Measurements from ENCODE around the gene SDK1.
"Not testable (repeated sequence)": the region's sequence is repeated elsewhere in the genome, so short reads cannot be mapped to it uniquely, and the experiment has no call there.

SDK1 gene

DNA sequence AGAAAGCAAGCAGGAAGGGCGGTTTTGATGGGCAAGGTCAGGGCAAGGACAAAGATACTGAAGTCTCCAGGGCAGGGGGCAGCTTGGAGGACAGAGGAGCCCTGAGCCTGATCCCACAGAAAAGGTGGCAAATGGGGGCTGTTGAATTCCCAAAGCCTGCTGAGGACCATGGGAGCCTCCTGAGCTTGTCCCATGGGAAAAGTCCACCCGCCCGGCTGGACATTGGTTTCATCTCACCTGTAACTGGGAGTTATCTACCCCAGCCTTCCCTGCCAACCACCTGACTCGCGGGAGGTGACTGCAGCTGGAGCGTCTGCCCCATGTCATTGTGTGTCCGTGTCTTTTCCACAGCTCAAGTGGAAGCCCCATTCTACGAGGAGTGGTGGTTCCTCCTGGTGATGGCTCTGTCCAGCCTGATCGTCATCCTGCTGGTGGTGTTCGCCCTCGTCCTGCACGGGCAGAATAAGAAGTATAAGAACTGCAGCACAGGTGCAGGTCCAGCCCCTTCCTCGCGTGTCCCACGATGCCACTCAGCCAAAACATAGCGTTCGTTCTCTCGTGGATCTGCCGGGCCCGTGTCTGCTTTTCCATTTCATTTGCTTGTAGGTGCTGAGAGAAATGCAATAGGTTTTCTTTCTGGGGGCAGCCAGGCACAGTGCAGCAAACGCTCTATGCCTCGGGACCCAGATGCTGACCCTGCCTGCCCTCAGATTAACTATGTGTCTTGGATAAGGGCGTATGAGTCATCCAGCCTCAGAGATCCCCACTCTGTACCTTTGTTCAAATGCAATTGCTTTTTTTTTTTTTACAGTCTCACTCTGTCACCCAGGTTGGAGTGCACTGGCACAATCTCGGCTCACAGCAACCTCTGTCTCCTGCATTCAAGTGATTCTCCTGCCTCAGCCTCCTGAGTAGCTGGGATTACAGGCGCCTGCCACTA, 936.5 kb downstream of the SDK1 start:
- DNase-seq, result no peak

DNA sequence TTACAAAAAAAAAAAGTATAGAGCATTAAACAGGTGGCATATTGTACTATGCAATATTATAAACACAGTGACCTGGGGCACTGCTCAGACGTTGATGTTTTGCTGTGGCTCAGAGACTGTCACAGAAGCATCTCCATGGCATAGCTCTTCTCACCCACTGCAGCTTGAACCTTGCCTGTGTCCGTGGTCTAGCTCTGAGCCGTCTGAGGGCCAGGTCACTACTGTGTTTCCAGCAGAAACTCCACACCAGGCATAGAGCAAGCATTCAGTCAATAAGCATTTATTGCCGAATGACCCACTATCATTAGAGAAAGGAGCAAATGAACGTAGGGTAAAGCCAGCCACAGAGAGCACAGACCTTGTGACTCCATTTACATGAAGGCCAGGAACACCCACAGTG, 937.8 kb downstream of the SDK1 start:
- no peak for DNase-seq

DNA sequence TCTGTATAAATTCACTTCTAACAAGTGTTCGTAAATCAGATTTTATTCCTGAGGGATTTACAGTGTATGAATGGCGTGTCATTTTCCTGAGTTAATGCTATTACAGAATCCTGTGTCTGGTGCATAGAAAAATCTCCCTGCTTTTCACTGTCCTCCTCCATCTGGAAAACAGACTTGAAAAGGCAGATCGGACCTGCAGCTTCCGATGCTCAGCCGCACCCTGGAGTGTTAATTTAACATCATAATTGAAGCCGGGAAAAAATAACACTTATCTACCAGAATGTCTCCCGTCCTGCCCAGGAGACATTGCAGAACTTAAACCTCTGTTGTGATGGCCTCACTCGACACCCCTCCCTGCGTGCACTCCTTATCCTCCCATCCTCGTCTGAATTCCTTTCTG, 939.0 kb downstream of the SDK1 start:
- DNase-seq, result no peak

DNA sequence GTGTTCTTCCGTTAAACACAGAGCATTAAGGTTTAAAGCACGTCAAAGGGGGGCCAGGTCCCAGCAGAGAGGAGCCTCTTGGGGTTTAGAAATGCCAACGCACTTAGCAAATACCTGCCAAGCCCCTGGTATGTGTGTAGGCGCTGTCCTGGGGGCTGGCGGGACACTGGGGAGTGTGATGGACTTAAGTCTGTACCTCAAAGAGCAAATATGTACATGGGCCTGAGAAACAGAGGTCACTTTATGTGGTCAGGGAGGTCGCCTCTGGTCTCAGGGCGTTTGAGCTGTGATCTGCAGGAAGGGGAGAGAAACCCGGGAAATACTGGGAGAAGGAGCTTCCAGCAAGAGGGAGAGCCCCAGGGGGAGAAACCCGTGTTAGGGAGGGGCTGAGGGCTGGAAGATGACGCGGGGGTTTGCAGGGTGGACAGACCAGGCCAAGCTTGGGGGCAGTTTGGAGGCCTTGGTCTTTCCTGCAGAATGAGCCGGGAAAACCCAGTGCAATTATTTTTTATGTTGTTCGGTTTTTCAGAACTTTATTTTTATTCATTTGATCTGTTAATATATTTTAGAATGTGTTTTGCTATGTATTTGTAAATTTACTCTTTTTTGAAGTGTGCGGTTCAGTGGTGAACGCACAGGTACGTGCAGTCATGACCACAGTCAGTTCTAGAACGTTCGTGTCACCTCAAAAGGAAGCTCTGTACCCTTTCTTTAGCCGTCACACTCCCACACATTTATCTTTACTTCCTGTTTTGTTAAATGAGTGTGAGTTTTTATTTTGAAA, 939.7 kb downstream of the SDK1 start:
- no peak for DNase-seq

DNA sequence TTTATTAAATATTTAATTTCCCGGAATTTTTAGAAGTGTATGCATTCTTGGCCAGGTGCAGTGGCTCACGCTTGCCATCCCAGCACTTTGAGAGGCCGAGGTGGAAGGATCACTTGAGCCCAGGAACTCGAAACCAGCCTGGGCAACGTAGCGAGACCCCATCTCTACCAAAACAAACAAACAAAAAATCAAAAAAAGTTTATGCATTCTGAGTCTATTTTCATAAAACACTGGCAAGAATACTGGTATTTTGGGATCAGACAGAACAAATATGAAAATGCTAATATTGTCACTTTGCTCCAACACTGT, 940.2 kb downstream of the SDK1 start:
- DNase-seq, result no peak

DNA sequence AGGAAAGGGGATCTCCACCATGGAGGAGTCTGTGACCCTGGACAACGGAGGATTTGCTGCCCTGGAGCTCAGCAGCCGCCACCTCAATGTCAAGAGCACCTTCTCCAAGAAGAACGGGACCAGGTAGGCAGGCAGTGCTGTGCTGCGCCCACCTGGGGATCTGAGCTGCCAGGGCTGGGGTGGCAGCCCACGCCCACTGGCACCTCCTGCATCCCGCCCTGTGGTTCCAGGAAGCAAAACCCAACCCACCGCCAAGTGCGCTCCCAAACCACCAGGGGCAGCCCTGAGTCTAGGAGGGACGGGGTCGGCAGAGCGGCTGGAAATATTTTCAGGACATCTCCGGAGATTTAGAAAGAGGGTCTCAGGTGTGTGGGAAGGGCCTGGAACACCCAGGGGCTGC, 940.7 kb downstream of the SDK1 start:
- no peak for DNase-seq

DNA sequence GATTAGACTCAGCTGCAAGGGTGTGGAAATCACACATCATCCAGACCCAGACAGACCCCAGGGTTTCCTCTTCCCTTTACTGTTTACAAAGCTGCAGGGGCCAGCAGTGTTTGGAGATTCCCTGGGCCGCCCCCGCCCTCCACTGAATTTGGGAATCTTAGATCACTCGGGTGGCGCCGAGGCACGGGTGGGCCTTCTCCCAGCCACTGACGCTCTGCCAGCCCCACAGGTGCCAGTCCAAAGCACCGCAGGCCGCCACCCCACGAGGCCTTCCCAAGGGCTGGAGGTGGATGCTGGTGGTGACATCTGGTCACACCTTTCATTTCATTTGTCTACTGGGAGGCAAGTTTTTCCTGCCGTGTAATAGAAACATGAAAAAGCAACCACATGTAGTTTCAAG, 941.7 kb downstream of the SDK1 start:
- no peak for DNase-seq

DNA sequence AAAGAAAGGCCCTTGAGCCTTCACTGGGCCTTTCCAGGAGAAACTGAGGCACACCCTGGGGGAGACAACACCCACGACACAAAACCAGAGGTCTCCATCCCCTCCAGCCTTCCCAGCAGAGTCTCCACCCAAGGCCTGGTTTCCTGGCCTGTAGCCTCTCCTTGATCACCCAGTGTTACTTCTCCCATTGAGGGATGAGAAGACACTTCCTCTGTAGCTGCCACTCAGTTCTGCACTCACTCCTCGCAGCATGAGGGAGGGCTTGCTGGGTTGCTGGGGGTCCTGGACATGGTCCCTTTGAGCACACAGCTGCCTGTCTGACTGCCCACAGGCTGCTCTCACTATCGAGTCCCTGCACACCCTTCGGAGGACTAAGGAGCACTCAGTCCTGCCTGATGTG, 943.0 kb downstream of the SDK1 start:
- DNase-seq, result no peak

DNA sequence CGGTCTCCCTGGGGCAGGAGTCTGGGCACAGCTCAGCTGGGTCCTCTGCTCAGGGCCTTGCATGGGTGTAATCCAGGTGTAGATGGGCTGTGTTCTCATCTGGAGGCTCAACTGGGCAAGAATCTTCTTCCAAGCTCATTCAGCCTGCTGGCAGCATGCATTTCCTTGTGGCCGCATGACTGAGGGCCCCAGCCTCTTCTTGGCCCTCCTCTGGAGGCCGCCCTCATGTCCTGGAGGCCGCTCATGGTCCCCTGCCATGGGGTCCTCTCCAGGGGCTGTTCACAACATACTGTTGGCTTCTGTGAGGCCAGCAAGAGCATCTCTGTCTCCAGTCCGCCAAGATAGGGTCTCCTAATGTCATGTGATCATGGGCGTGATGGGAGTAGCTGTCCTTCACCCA, 943.6 kb downstream of the SDK1 start:
- no peak for DNase-seq

DNA sequence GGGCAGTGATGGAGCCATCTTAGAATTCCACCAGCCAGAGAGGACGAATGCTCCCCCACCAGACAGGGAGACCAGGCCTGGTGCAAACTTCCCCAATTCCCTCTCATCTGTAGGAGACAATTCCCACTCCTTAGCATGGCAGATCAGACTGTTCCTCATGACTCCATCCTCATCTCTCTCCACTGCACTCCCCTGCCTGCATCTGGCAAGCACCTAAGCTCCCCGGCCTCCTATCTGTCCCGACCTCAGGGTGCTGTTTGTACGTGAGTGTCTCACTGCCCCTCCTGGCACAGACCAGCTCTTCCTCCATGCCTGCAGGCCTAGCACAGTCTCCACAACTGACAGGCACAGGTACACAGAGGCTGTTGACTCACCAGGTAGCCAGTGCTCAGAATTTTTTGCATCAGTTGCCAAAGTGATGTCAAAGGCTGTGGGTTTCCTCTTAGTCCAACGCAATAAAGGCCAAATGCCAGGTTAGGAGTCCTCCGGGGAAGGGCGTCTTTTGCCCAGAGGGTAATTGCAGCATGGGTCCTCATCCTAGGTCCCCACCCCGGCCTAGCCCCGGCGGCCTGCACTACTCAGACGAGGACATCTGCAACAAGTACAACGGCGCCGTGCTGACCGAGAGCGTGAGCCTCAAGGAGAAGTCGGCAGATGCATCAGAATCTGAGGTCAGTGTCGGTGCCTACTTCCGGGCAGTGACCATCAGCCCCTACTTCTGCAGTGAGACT, 944.2 kb downstream of the SDK1 start:
- DNase-seq, result no peak

DNA sequence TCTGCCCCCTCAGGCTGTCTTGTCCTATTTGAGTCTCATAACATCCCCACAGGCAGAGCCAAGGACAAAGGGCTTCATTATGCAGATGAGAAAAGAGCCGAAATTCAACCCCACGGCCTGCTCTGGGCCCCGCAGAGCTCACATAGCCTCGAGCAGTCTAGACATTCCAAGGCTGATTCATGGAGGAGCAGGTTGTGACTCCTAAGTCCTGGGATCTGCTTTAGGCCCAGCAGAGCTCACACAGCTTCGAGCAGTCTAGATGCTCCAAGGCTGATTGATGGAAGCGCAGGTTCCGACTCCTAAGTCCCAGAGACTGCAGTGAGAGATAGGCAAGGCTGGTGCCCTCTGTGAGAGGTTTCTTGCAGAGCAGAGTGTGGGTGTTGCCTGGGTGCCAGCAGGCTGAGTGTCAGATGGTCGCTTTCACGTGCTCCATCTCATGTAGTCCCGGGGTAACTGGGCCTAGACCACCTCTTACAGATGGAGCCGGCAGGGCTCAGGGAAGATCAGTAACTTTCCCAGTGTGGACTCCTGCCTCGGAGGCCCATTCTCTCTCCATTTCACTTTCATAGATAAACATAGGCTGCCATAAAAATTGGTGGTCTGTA, 944.9 kb downstream of the SDK1 start:
- no peak for DNase-seq

DNA sequence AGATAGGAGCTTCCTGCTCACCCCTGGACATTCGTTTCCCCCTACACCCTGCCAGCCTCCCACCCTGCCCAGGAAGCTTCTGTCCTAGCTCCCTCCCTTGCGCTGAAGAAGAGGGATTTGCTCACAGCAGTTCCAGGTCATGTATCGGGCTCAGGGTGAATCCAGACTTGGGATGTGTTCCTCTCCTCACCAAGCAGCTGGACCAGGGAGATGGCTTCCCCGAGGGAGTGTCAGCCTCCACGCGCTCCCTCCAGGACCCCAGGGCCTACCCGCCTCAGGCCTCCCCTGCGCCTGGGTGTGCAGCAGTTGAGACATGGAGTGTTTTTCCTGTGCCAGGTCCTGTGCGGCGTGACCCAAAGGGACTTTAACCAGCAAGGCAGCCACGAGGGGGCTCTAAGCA, 945.5 kb downstream of the SDK1 start:
- no peak for DNase-seq

DNA sequence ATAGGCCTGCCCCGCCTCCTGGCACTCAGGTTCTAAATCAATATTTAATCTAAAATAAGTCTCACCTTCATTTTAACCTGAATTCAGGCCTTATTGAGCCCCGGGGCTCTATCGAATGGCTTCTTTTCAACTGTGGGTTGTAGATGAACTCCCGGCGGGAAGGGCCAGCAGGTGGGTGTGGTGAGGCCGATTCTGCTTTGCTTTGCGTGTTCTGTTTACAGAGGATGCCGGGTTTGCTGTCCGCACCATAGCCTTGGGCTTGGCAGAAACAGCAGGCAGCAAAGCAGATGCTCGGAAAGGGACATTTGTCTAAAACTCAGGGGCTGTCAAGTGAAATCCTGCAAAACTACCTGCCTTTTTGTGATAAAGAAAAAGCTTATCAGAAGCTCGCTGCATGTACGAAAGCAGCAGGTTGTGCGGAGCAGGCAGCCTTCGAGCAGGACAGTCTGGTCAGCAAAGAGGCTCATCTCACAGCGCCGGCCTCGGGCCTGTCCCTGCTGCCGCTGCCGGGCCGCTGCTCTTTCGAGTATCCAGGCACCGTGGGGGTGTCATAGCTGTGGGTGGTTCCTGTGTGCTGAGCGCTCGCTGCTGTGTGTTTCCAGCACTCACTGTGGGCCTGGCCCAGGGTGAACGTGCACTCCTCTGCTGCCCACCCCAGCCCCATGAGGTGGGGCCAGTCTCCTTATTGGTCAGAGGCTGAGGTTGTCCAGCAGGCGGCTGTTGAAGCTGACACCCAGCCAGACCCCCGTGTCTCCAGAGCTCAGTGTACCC, 946.2 kb downstream of the SDK1 start:
- no peak for DNase-seq

DNA sequence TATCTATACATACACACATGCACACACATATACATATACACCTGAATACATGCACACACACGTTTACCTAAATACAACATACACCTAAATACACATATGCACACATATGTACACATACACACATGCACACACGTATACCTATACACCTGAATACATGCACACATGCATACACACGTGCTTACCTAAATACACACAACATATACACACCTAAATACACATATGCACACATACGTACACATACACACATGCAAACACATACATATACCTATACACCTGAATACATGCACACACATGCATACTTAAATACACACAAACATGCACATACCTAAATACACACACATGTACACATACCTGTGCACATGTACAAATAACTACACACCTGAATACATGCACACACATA, 947.2 kb downstream of the SDK1 start:
- no peak for DNase-seq

DNA sequence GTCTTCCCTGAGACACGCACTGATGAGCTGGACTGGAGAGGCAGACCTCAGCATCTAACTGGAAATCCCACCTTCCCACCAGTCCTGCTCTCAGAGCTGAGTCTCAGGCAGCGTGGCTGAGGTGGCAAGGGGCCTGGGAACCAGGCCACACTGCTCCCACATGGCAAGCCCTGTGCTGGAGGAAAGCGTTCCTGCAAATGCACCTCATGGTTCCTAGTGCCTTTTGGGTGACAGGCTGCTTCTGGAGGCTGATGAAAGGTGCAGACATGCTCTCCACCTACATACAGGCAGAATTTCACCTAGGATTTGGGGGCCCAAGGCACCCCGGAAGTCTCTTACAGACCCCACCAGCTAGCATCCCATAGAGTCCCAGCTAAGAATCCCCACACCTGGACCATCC, 948.2 kb downstream of the SDK1 start:
- peak in 1 of 51 donors; percentile 10 for DNase-seq

DNA sequence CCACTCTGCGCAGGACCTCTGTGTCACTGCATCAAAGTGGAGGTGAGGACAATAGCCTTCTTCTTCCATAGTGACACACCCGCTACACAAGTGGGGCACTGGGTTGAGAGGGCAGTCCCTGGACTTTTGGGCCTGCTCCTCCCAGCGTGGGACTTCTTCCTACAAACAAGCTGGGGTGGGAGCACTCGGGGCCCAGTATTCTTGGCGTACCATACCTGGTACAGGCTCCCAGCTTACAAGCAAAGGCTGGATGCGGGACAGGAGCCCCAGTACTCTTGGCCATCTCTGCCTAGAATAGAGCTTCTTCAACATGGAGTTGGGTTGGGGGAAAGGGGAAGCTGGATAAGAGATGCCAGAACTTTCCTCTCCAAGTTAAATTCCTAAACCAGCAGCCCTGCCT, 954.3 kb downstream of the SDK1 start:
- DNase-seq, result no peak

DNA sequence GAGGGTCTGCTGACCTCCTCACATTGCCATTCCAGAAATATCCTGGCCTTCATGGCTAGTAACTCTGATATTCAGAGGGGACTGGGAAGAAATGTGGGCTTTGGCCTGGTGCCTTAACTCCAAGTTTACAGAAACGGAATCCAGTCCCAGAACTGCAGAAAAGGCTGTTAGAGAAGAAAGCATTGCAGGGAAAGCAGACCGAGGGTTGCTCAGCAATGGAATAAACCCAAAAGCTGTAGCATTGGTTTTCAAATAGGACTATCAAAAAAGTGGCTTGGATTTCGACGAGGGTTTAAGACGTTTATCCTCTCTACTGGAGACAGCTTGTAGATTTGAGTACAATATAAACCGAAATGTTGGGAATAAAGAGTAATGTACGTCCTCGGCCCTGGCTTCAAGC, 955.2 kb downstream of the SDK1 start:
- peak in 2 of 51 donors; percentile 14 to 18 for DNase-seq

DNA sequence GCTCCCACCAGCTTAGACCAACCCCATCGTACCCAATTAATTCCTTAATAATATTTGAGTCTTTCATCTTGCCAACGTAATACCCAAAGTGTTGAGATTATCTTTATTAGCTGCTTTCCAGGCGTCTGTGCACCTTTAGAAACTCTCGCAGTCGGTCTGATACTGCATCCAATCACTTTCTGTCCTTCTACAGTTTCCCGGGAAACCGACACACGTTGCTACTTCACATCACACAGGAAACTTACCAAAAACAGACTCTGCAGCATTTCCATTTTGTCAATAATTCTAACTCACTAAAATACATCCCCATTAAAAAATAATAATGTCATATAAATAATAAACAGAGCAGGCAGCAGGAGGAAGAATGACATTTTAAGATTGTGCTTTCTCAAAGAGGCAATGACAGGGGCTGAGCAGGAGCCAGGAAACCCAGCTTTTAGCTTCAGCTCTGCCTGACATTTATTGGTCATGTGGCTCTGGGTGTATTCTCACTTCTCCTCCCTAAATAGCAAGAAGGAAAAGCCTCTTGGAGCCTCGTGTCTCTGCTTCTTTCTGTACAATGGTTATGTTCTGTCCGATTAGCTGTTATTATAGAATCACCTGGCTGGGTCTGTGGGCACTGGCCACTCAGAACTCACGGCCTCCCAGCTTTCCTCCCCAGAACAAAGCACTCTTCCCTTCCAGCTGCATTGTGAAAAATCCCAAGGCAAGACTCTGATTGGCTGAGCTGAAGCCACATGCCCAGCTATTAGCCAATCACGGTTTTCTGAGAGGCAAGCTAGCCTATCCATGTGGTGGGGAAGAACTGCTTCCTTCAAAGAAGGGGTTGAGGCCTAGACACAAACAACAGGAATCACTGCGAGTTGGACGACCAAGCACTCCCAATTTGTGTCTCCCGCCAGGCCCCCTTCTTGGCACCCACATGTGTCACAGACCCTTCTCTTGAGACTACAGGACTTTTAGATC, 956.4 kb downstream of the SDK1 start:
- peak in 3 of 51 donors; percentile 17 to 60 (median 23) for DNase-seq

DNA sequence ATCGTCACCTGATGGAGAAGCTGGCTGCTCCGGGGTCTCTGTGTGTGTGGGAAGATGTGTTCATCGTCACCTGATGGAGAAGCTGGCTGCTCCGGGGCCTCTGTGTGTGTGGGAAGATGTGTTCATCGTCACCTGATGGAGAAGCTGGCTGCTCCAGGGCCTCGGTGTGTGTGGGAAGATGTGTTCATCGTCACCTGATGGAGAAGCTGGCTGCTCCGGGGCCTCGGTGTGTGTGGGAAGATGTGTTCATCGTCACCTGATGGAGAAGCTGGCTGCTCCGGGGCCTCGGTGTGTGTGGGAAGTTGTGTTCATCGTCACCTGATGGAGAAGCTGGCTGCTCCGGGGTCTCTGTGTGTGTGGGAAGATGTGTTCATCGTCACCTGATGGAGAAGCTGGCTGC, 959.1 kb downstream of the SDK1 start:
- not testable (repeated sequence) for DNase-seq

Measured in hypothalamus (tissue), 51 donors.